CD14-positive monocyte (primary cell): ENCODE measurements around the gene RASA2. TPM values are rescaled to one million over a fixed set of nuclear protein-coding genes. Genes with fewer than 3 reads are reported as not detected.

Experiments used
- DNase-seq, 3 donors: peaks; one replicate each; pipeline ENCODE4 v3.0.0-alpha.2; 2011 to 2022
- H2AFZ ChIP-seq: 2 replicates; pipeline ENCODE4 v1.6.0; 2012; ENCODE audit warnings: mild to moderate bottlenecking, low read depth, low read length, inconsistent platforms; ENCODE audit not compliant: insufficient read depth, poor library complexity, severe bottlenecking
- H3K27ac ChIP-seq, 2 donors: 1 replicate in 1 of 2; 2 replicates in 1 of 2; pipeline ENCODE4 v1.5.1; 2012 to 2013; ENCODE audit warnings: low read length in 2 of 2, control low read depth in 1 of 2, inconsistent platforms in 1 of 2, low read depth in 1 of 2, mild to moderate bottlenecking in 1 of 2
- H3K27me3 ChIP-seq, 2 donors: one replicate each; pipeline versions ENCODE4 v1.6.0 to v1.6.1; 2011 to 2013; ENCODE audit warnings: low read length in 2 of 2; ENCODE audit not compliant: control insufficient read depth in 2 of 2, insufficient read depth in 2 of 2
- H3K36me3 ChIP-seq, 2 donors: replicated peaks in 1 of 2; 1 replicate in 1 of 2; 2 replicates in 1 of 2; pipeline versions ENCODE4 v1.5.1 to v1.6.1; 2012 to 2013; ENCODE audit warnings: low read length in 2 of 2, control low read depth in 1 of 2, inconsistent platforms in 1 of 2, mild to moderate bottlenecking in 1 of 2; ENCODE audit not compliant: insufficient read depth in 2 of 2, control insufficient read depth in 1 of 2
- H3K4me1 ChIP-seq, 2 donors: 1 replicate in 1 of 2; 2 replicates in 1 of 2; pipeline versions ENCODE4 v1.5.1 to v1.6.1; 2012 to 2013; ENCODE audit warnings: low read length in 2 of 2, control low read depth in 1 of 2, inconsistent platforms in 1 of 2, mild to moderate bottlenecking in 1 of 2, moderate library complexity in 1 of 2; ENCODE audit not compliant: insufficient read depth in 2 of 2, control insufficient read depth in 1 of 2
- H3K4me2 ChIP-seq: replicated peaks from 2 replicates; pipeline ENCODE3; 2012; ENCODE audit warnings: low read length, moderate library complexity, mild to moderate bottlenecking; ENCODE audit not compliant: poor library complexity, severe bottlenecking; ENCODE audit errors: extremely low read depth
- H3K4me3 ChIP-seq, 3 experiments: fragments of 200-600 bp in 1 of 3; sonication (generic) in 1 of 3; replicated peaks in 1 of 3; 1 replicate in 2 of 3; 2 replicates in 1 of 3; pipeline ENCODE4 v1.5.1; 2011 to 2013; ENCODE audit warnings: low read length in 3 of 3, mild to moderate bottlenecking in 3 of 3, control low read depth in 2 of 3, low read depth in 2 of 3, inconsistent platforms in 1 of 3, moderate library complexity in 1 of 3
- H3K79me2 ChIP-seq: 2 replicates; pipeline ENCODE4 v1.6.0; 2012; ENCODE audit warnings: mild to moderate bottlenecking, control low read depth, inconsistent platforms, low read length, moderate library complexity; ENCODE audit not compliant: insufficient read depth
- H3K9ac ChIP-seq: 2 replicates; pipeline ENCODE4 v1.6.0; 2017; ENCODE audit warnings: low read length, mild to moderate bottlenecking; ENCODE audit not compliant: insufficient read depth, poor library complexity, severe bottlenecking
- H3K9me3 ChIP-seq, 2 donors: replicated peaks in 1 of 2; 1 replicate in 1 of 2; 2 replicates in 1 of 2; pipeline versions ENCODE4 v1.5.1 to v1.6.1; 2012 to 2013; ENCODE audit warnings: low read length in 2 of 2, control low read depth in 1 of 2; ENCODE audit not compliant: control insufficient read depth in 1 of 2, insufficient read depth in 1 of 2
- H4K20me1 ChIP-seq: 2 replicates; pipeline ENCODE4 v1.6.0; 2012; ENCODE audit warnings: mild to moderate bottlenecking, low read length, control low read depth, moderate library complexity; ENCODE audit not compliant: insufficient read depth
- H3K27ac Mint-ChIP-seq, 7 donors: one replicate each; pipeline ENCODE4 v1.8.0; 2020; ENCODE audit warnings: mild to moderate bottlenecking in 7 of 7, mixed read lengths in 7 of 7, moderate library complexity in 6 of 7, inconsistent platforms in 2 of 7
- H3K27me3 Mint-ChIP-seq, 3 donors: one replicate each; pipeline ENCODE4 v1.8.0; 2021 to 2022; ENCODE audit warnings: low read depth in 3 of 3, mild to moderate bottlenecking in 3 of 3, mixed read lengths in 3 of 3, moderate library complexity in 3 of 3, inconsistent platforms in 1 of 3
- H3K36me3 Mint-ChIP-seq, 2 donors: one replicate each; pipeline ENCODE4 v1.8.0; 2020; ENCODE audit warnings: mixed read lengths in 2 of 2, inconsistent platforms in 1 of 2, mild to moderate bottlenecking in 1 of 2
- H3K4me1 Mint-ChIP-seq: one replicate; pipeline ENCODE4 v1.8.0; 2020; ENCODE audit warnings: mild to moderate bottlenecking, mixed read lengths
- H3K4me3 Mint-ChIP-seq, 2 donors: one replicate each; pipeline ENCODE4 v1.8.0; 2020; ENCODE audit warnings: mild to moderate bottlenecking in 2 of 2, mixed read lengths in 2 of 2, moderate library complexity in 1 of 2
- H3K9me3 Mint-ChIP-seq, 7 donors: one replicate each; pipeline ENCODE4 v1.8.0; 2020 to 2022; ENCODE audit warnings: mixed read lengths in 7 of 7, mild to moderate bottlenecking in 6 of 7, moderate library complexity in 6 of 7, inconsistent platforms in 2 of 7
- WGBS: methylation state at CpG from one replicate; pipeline ENCODE4 v1.1.5; 2013; ENCODE audit warnings: missing lambda C conversion rate; ENCODE audit not compliant: insufficient coverage; 5-methylcytosine and 5-hydroxymethylcytosine counted together
- intact Hi-C, 2 donors: fragments of 100-400 bp; cut with micrococcal nuclease; formaldehyde crosslinking; loops; one replicate each; pipeline versions ENCODE4 v1.15.0 to v1.15.1; 2023
- polyA plus RNA-seq, 3 donors: library from polyadenylated mRNA; depleted of rRNA in 1 of 3; unstranded in 2 of 3; stranded (reverse) in 1 of 3; fragments of 300-500 nt in 2 of 3; fragments of >200 nt in 1 of 3; fragmentation: Illumina TruSeq in 2 of 3; gene quantifications; 1 replicate in 2 of 3; 2 replicates in 1 of 3; pipeline ENCODE4 v1.2.3, GENCODE V29; 2012 to 2021
- TF ChIP-seq, protein P1 (sequence below): fragments of 200-600 bp; IDR thresholded peaks from one replicate; pipeline ENCODE4 v1.8.0; 2022; ENCODE audit warnings: antibody characterized with exemption, mild to moderate bottlenecking

Gene RASA2
- polyA plus RNA-seq, 3 donors, result 7.0 to 13.5 (median 8.8) TPM

DNA sequence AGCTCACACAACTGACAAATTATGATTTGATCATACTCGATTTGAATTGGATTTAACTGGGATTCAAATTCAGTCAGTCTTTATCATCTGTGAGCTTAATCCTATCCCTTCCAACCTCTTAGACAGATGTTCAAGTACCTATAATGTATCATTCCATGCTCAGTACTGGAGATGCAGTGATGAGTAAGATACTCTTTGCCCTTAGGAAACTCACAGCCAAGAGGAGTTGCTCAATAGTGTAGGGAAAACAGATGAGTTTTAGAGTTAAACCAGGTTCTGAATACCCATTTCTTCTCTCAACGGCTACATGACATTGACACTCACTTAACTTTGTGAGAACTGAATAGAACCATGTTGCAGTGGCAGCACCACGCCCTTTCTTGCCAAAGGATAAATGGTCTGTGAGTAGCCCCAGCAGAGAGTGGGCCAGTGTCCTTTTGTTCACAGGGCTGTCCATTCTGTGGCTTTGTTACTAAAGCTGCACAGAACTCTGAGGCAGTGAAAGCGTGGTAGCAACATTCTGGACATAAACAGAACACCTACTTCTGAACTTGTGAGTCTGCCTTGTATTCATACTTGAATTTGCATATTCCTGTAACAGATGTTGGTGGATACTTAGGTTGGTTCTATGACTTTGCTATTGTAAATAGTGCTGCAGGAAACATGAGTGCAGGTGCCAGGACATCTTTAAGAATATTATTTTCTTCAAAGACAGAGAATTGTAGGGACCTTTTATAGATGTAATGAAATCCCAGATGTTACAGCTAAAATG is 91.6 kb downstream of the RASA2 start:
- Mint-ChIP-seq H3K9me3 (no peaks in the 10 kb centered on the region), H3K4me3 (no peak overlapping the region), H3K27me3 (no peaks in the 10 kb centered on the region), H3K36me3 (peaks cover 63 to 78% of the 10 kb centered on the region in 2 donors), H3K4me1 (peaks cover 4% of the 10 kb centered on the region), H3K27ac (no peak overlapping the region)
- Histone ChIP-seq H3K4me2 (no peak overlapping the region), H3K36me3 (peaks cover 75 to 92% of the 10 kb centered on the region in 2 donors), H3K9ac (no peak overlapping the region), H3K27ac (no peak overlapping the region), H3K4me1 (no peaks in the 10 kb centered on the region), H3K79me2 (no peaks in the 10 kb centered on the region), H4K20me1 (no peaks in the 10 kb centered on the region), H3K27me3 (no peaks in the 10 kb centered on the region), H3K9me3 (no peaks in the 10 kb centered on the region), H3K4me3 (no peak overlapping the region), H2AFZ (no peak overlapping the region)
- intact Hi-C loops, result loop anchor here in 1 of 2 donors (10.0 kb wide), 1 partner anchor 336 kb away; no protein-coding TSS in a partner anchor
- TF ChIP-seq, protein P1, sequence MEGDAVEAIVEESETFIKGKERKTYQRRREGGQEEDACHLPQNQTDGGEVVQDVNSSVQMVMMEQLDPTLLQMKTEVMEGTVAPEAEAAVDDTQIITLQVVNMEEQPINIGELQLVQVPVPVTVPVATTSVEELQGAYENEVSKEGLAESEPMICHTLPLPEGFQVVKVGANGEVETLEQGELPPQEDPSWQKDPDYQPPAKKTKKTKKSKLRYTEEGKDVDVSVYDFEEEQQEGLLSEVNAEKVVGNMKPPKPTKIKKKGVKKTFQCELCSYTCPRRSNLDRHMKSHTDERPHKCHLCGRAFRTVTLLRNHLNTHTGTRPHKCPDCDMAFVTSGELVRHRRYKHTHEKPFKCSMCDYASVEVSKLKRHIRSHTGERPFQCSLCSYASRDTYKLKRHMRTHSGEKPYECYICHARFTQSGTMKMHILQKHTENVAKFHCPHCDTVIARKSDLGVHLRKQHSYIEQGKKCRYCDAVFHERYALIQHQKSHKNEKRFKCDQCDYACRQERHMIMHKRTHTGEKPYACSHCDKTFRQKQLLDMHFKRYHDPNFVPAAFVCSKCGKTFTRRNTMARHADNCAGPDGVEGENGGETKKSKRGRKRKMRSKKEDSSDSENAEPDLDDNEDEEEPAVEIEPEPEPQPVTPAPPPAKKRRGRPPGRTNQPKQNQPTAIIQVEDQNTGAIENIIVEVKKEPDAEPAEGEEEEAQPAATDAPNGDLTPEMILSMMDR, result no peak
- DNase-seq, result no peak
- 100% methylated on average over 1 of the region's 4 CpGs for WGBS

DNA sequence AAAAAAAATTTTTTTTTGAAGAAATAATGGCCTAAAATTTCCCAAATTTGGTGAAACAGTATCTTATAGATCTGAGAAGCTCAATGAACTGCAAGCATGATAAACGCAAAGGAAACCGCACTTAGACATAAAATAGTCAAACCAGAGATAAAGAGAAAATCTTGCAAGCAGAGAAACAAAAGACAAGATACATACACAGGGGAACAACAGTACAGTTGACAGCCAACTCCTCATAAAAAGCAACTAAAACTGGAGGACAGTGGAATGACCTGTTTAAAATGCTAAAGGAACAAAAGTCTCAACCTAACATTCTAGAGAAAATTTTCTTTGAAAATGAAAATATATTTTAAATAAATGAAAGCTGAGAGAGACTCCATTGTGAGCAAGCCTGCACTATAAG is 107.5 kb downstream of the RASA2 start:
- intact Hi-C loops, result no loop called here

More for the DNA sequence above, 107.5 kb downstream of the RASA2 start:
- peaks cover 73 to 88% of the 10 kb centered on the region in 2 donors for H3K36me3 Mint-ChIP-seq
- H3K27ac Mint-ChIP-seq, result no peak overlapping the region
- Histone ChIP-seq H3K4me3 (no peak overlapping the region), H3K4me1 (no peaks in the 10 kb centered on the region), H3K4me2 (no peak overlapping the region), H4K20me1 (no peaks in the 10 kb centered on the region), H3K36me3 (peaks cover 65 to 84% of the 10 kb centered on the region in 2 donors), H2AFZ (no peak overlapping the region), H3K27me3 (no peaks in the 10 kb centered on the region), H3K79me2 (no peaks in the 10 kb centered on the region), H3K27ac (no peak overlapping the region), H3K9me3 (peaks cover 0 to 4% of the 10 kb centered on the region in 2 donors), H3K9ac (no peak overlapping the region)
- TF ChIP-seq, protein P1, result no peak
- no CpG with 5 or more reads among the region's 2 CpGs for WGBS
- H3K9me3 Mint-ChIP-seq, result peaks cover 0 to 16% (median 9%) of the 10 kb centered on the region in 7 donors
- peaks cover 9% of the 10 kb centered on the region for H3K4me1 Mint-ChIP-seq
- H3K27me3 Mint-ChIP-seq, result no peaks in the 10 kb centered on the region
- H3K4me3 Mint-ChIP-seq, result no peak overlapping the region
- no peak for DNase-seq
